NCI-H774 (cell line): ENCODE data around the gene IL1RL1.

Source experiments
- DNase-seq: peaks from one replicate; lab custom pipeline; 2025; lab: John Stamatoyannopoulos, UW

The IL1RL1 gene

GRCh38 chr2:102368461-102369109 lies 57.2 kb downstream of the IL1RL1 start:
- DNase-seq: no peak

- no peak for DNase-seq
Measured at GRCh38 chr2:102369866-102370265, 58.5 kb downstream of the IL1RL1 start.

- no peak for DNase-seq
Measured at GRCh38 chr2:102376052-102376591, 64.8 kb downstream of the IL1RL1 start.

GRCh38 chr2:102383722-102384121 lies 72.4 kb downstream of the IL1RL1 start:
- no peak for DNase-seq

GRCh38 chr2:102385522-102385921 lies 74.2 kb downstream of the IL1RL1 start:
- DNase-seq: no peak

GRCh38 chr2:102386004-102386403 lies 74.6 kb downstream of the IL1RL1 start:
- no peak for DNase-seq

- no peak for DNase-seq
Measured at GRCh38 chr2:102386867-102387541, 75.6 kb downstream of the IL1RL1 start.

- no peak for DNase-seq
Measured at GRCh38 chr2:102387763-102388546, 76.6 kb downstream of the IL1RL1 start.

- DNase-seq: no peak
Measured at GRCh38 chr2:102391565-102391964, 80.2 kb downstream of the IL1RL1 start.

- DNase-seq: no peak
Measured at GRCh38 chr2:102392096-102392495, 80.7 kb downstream of the IL1RL1 start.

- DNase-seq: no peak
Measured at GRCh38 chr2:102392942-102393341, 81.6 kb downstream of the IL1RL1 start.

- DNase-seq: no peak
Measured at GRCh38 chr2:102396012-102396411, 84.6 kb downstream of the IL1RL1 start.

GRCh38 chr2:102397209-102397608 lies 85.8 kb downstream of the IL1RL1 start:
- DNase-seq: no peak

GRCh38 chr2:102399499-102400141 lies 88.3 kb downstream of the IL1RL1 start:
- DNase-seq: no peak

GRCh38 chr2:102401456-102401855 lies 90.1 kb downstream of the IL1RL1 start:
- no peak for DNase-seq
